Upper lobe of left lung (tissue), 6 donors: Measurements from ENCODE around the gene GLIPR2. TPM values are rescaled to one million over a fixed set of nuclear protein-coding genes. Genes with fewer than 3 reads are reported as not detected.
"Not testable (repeated sequence)": the region's sequence is repeated elsewhere in the genome, so short reads cannot be mapped to it uniquely, and the experiment has no call there.

Experiments used
- ATAC-seq, 2 donors: fragments of 200-7000 bp; cut with Tn5 transposase; one replicate each; pipeline ENCODE4 v1.9.1; 2022; ENCODE audit warnings: mild to moderate bottlenecking in 2 of 2, moderate library complexity in 2 of 2; ENCODE audit not compliant: low FRiP score in 2 of 2
- DNase-seq, 2 donors: peaks; one replicate each; pipeline ENCODE4 v3.0.0-alpha.2; 2019 to 2020
- H3K27ac ChIP-seq, 4 donors: fragments of 200-600 bp; sonication (generic); one replicate each; pipeline ENCODE4 v1.5.1; 2016 to 2019
- H3K27me3 ChIP-seq, 4 donors: fragments of 200-600 bp; sonication (generic); one replicate each; pipeline ENCODE4 v1.5.1; 2017 to 2019
- H3K36me3 ChIP-seq, 4 donors: fragments of 200-600 bp; sonication (generic); one replicate each; pipeline ENCODE4 v1.5.1; 2016 to 2019
- H3K4me1 ChIP-seq, 4 donors: fragments of 200-600 bp; sonication (generic); one replicate each; pipeline ENCODE4 v1.5.1; 2018 to 2019
- H3K4me3 ChIP-seq, 4 donors: fragments of 200-600 bp; sonication (generic); one replicate each; pipeline ENCODE4 v1.5.1; 2017 to 2019; ENCODE audit warnings: mild to moderate bottlenecking in 2 of 4, moderate library complexity in 1 of 4
- H3K9me3 ChIP-seq, 4 donors: fragments of 200-600 bp; sonication (generic); one replicate each; pipeline ENCODE4 v1.5.1; 2018 to 2019
- CTCF ChIP-seq, 6 experiments: fragments of 450-650 bp in 4 of 6; fragments of 200-600 bp in 2 of 6; sonication (generic) in 2 of 6; IDR thresholded peaks; one replicate each; pipeline ENCODE4 v1.5.1; 2016 to 2019; ENCODE audit warnings: antibody characterized with exemption in 6 of 6
- EP300 ChIP-seq, 4 donors: sonication (generic); formaldehyde crosslinking; IDR thresholded peaks; one replicate each; pipeline ENCODE4 v1.5.1; 2017; ENCODE audit warnings: antibody characterized with exemption in 4 of 4, control low read depth in 2 of 4
- POLR2A ChIP-seq, 4 donors: fragments of 450-650 bp; IDR thresholded peaks; one replicate each; pipeline ENCODE4 v1.5.1; 2016 to 2017; ENCODE audit warnings: antibody characterized with exemption in 4 of 4, mild to moderate bottlenecking in 2 of 4
- POLR2AphosphoS5 ChIP-seq, 2 donors: sonication (generic); formaldehyde crosslinking; IDR thresholded peaks; one replicate each; pipeline ENCODE4 v1.5.1; 2017; ENCODE audit warnings: antibody characterized with exemption in 2 of 2
- WGBS, 2 donors: methylation state at CpG; one replicate each; pipeline ENCODE4 v1.1.5; 2017 to 2018; 5-methylcytosine and 5-hydroxymethylcytosine counted together
- total RNA-seq, 6 donors: library from RNA; depleted of rRNA in 4 of 6; stranded (reverse); fragments of >200 nt in 4 of 6; gene quantifications; one replicate each; pipeline versions ENCODE4 v1.1.0 to v1.2.1, GENCODE V29; 2016 to 2021
- donor health status: DM: no; HTN: no; CAD: no; lungs with moderate emphysema.
- donor health status: DM: no; HTN: yes; CAD: no; lungs with severe emphysema.

Gene GLIPR2
- total RNA-seq, 6 donors from 2014 or later, result 39.6 to 131 (median 66.0) TPM

GRCh38 chr9:36170531-36170930 lies 34.0 kb downstream of the GLIPR2 start:
- no peak for ATAC-seq
- no peak overlapping the region for H3K27ac ChIP-seq
- no peaks in the 10 kb centered on the region for H3K9me3 ChIP-seq
- no peak for DNase-seq
- no peaks in the 10 kb centered on the region for H3K27me3 ChIP-seq
- TF ChIP-seq CTCF (IDR thresholded peaks at IDR 0.05) (no peak), EP300 (IDR thresholded peaks at IDR 0.05) (no peak), POLR2AphosphoS5 (IDR thresholded peaks at IDR 0.05) (no peak), POLR2A (IDR thresholded peaks at IDR 0.05) (no peak)
- peaks cover 6 to 11% (median 10%) of the 10 kb centered on the region in 4 donors for H3K4me1 ChIP-seq
- 93 to 94% methylated on average over 13 of the region's 13 CpGs for WGBS, 2 donors
- H3K4me3 ChIP-seq, result no peak overlapping the region
- H3K36me3 ChIP-seq, result no peaks in the 10 kb centered on the region

GRCh38 chr9:36173861-36174260 lies 37.3 kb downstream of the GLIPR2 start:
- Histone ChIP-seq H3K36me3 (no peaks in the 10 kb centered on the region), H3K4me1 (no peaks in the 10 kb centered on the region), H3K9me3 (no peaks in the 10 kb centered on the region), H3K27me3 (no peaks in the 10 kb centered on the region), H3K27ac (no peak overlapping the region), H3K4me3 (no peak overlapping the region)
- no peak for TF ChIP-seq EP300 (IDR thresholded peaks at IDR 0.05)
- TF ChIP-seq POLR2A (IDR thresholded peaks at IDR 0.05), result no peak
- TF ChIP-seq POLR2AphosphoS5 (IDR thresholded peaks at IDR 0.05), result no peak
- no peak for TF ChIP-seq CTCF (IDR thresholded peaks at IDR 0.05)
- no peak for ATAC-seq
- no peak for DNase-seq
- WGBS, 2 donors, result 94 to 100% methylated on average over 2 of the region's 2 CpGs

- no peak overlapping the region for H3K4me3 ChIP-seq
- H3K9me3 ChIP-seq, result no peaks in the 10 kb centered on the region
- no peaks in the 10 kb centered on the region for H3K4me1 ChIP-seq
- ATAC-seq, result no peak
- WGBS, 2 donors, result 78 to 88% methylated on average over 7 of the region's 7 CpGs
- DNase-seq, result no peak
- H3K27me3 ChIP-seq, result no peaks in the 10 kb centered on the region
- no peak for TF ChIP-seq EP300 (IDR thresholded peaks at IDR 0.05)
- TF ChIP-seq POLR2A (IDR thresholded peaks at IDR 0.05), result no peak
- TF ChIP-seq POLR2AphosphoS5 (IDR thresholded peaks at IDR 0.05), result no peak
- H3K36me3 ChIP-seq, result no peaks in the 10 kb centered on the region
- H3K27ac ChIP-seq, result no peak overlapping the region
Observed at GRCh38 chr9:36174271-36174670, 37.7 kb downstream of the GLIPR2 start.

GRCh38 chr9:36174731-36175130 lies 38.2 kb downstream of the GLIPR2 start:
- H3K36me3 ChIP-seq, result no peaks in the 10 kb centered on the region
- TF ChIP-seq EP300 (IDR thresholded peaks at IDR 0.05) (no peak), POLR2AphosphoS5 (IDR thresholded peaks at IDR 0.05) (no peak), POLR2A (IDR thresholded peaks at IDR 0.05) (no peak), CTCF (IDR thresholded peaks at IDR 0.05) (no peak)
- DNase-seq, result no peak
- no peak for ATAC-seq
- 79 to 82% methylated on average over 3 of the region's 3 CpGs for WGBS, 2 donors
- no peak overlapping the region for H3K27ac ChIP-seq
- H3K27me3 ChIP-seq, result no peaks in the 10 kb centered on the region
- no peaks in the 10 kb centered on the region for H3K4me1 ChIP-seq
- no peaks in the 10 kb centered on the region for H3K9me3 ChIP-seq
- no peak overlapping the region for H3K4me3 ChIP-seq

GRCh38 chr9:36175209-36175608 lies 38.7 kb downstream of the GLIPR2 start:
- not testable (repeated sequence) for H3K27ac ChIP-seq, DNase-seq, H3K27me3 ChIP-seq, ATAC-seq, H3K9me3 ChIP-seq, H3K36me3 ChIP-seq, H3K4me1 ChIP-seq, H3K4me3 ChIP-seq
- WGBS, 2 donors, result 91% methylated on average over 3 of the region's 3 CpGs

- H3K9me3 ChIP-seq, H3K27me3 ChIP-seq, H3K4me3 ChIP-seq, H3K27ac ChIP-seq, DNase-seq, ATAC-seq, H3K4me1 ChIP-seq, H3K36me3 ChIP-seq: not testable (repeated sequence)
- WGBS, 2 donors, result 92 to 94% methylated on average over 10 of the region's 10 CpGs
Observed at GRCh38 chr9:36176496-36176895, 40.0 kb downstream of the GLIPR2 start.
